T-helper 17 cell (primary cell): ENCODE data around the gene KHDC3L. TPM values are rescaled to one million over a fixed set of nuclear protein-coding genes. Genes with fewer than 3 reads are reported as not detected.
"Not testable (repeated sequence)": the region's sequence is repeated elsewhere in the genome, so short reads cannot be mapped to it uniquely, and the experiment has no call there.

Experiments used
- ATAC-seq: fragments of 150-1000 bp; cut with Tn5 transposase; 2 replicates; pipeline ENCODE4 v1.10.0; 2021; ENCODE audit warnings: mild to moderate bottlenecking, moderate library complexity
- DNase-seq, 3 donors: peaks; one replicate each; pipeline versions ENCODE4 v3.0.0 to v3.0.0-alpha.2; 2020 to 2021
- H3K9me3 ChIP-seq: one replicate; pipeline ENCODE4 v1.7.0; 2013; ENCODE audit warnings: low read length, mild to moderate bottlenecking; ENCODE audit not compliant: control insufficient read depth, poor library complexity, severe bottlenecking
- H3K27ac Mint-ChIP-seq: one replicate; pipeline ENCODE4 v1.8.0; 2022; ENCODE audit warnings: mild to moderate bottlenecking, moderate library complexity, mixed read lengths
- H3K27me3 Mint-ChIP-seq: one replicate; pipeline ENCODE4 v1.8.0; 2022; ENCODE audit warnings: mixed read lengths
- H3K36me3 Mint-ChIP-seq: one replicate; pipeline ENCODE4 v1.8.0; 2022; ENCODE audit warnings: low read depth, mixed read lengths
- H3K4me1 Mint-ChIP-seq: one replicate; pipeline ENCODE4 v1.8.0; 2022; ENCODE audit warnings: mild to moderate bottlenecking, mixed read lengths
- H3K4me3 Mint-ChIP-seq: one replicate; pipeline ENCODE4 v1.8.0; 2022; ENCODE audit warnings: mild to moderate bottlenecking, moderate library complexity, mixed read lengths
- total RNA-seq, 4 donors: library from RNA in 2 of 4; stranded (reverse) in 2 of 4; gene quantifications; one replicate each; pipeline ENCODE4 v1.2.3 and lab custom pipeline; 2022 to 2026

KHDC3L gene
- total RNA-seq, 2 donors from 2014 or later, result not detected

- H3K4me1 Mint-ChIP-seq, DNase-seq, H3K27ac Mint-ChIP-seq, ATAC-seq, H3K4me3 Mint-ChIP-seq, H3K9me3 ChIP-seq, H3K36me3 Mint-ChIP-seq, H3K27me3 Mint-ChIP-seq: not testable (repeated sequence)
Measured at GRCh38 chr6:73381531-73381930, 19.1 kb downstream of the KHDC3L start.

DNA sequence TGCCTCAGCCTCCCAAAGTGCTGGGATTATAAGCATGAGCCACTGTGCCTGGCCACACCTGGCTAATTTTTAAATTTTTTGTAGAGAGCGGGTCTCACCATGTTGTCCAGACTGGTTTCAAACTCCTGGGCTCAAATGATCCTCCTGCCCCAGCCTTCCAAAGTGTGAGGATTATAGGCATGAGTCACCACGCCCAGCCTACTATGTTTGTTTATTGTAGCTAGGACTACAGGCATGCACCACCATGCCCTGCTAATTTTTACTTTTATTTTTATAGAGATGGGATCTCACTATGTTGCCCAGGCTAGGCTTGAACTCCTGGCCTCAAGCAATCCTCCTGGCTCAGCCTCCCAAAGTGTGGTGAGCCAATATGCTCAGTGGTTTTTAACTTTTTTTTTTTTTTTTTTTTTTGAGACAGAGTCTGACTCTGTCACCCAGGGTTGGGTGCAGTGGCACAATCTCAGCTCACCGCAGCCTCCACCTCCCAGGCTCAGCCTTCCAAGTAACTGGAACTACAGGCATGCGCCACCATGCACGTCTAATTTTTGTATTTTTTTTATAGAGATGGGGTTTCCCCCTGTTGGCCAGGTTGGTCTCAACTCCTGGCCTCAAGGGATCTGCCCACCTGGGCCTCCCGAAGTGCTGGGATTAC lies 20.1 kb downstream of the KHDC3L start:
- Mint-ChIP-seq H3K36me3 (peaks cover 3% of the 10 kb centered on the region), H3K27ac (no peak overlapping the region), H3K27me3 (no peaks in the 10 kb centered on the region), H3K4me1 (no peaks in the 10 kb centered on the region), H3K4me3 (no peak overlapping the region)
- DNase-seq, result no peak
- H3K9me3 ChIP-seq, result no peaks in the 10 kb centered on the region
- no peak for ATAC-seq

DNA sequence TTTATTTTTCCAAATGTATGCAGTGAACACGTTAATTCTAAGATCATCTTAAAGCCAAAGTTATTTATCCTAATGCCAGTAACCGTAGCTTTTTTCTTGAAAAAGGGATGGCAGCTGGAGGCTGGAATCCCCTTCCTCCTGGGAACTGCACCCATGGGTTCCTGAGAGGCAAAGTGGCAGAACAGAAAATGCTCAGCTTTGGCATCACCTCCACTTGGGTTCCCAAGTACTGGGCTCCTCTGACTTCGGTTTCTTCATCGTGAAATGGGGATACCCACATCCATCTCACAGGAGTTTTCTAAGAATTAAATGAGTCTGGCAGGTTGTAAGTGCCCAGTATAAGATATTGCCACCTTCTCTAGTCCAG lies 26.0 kb downstream of the KHDC3L start:
- H3K27ac Mint-ChIP-seq, result peak overlapping the region; percentile 83
- DNase-seq (no peak), ATAC-seq (peak; percentile 29)
- peaks cover 15% of the 10 kb centered on the region for H3K4me1 Mint-ChIP-seq
- no peaks in the 10 kb centered on the region for H3K9me3 ChIP-seq
- no peaks in the 10 kb centered on the region for H3K36me3 Mint-ChIP-seq
- H3K4me3 Mint-ChIP-seq, result peak overlapping the region; percentile 87
- no peaks in the 10 kb centered on the region for H3K27me3 Mint-ChIP-seq

DNA sequence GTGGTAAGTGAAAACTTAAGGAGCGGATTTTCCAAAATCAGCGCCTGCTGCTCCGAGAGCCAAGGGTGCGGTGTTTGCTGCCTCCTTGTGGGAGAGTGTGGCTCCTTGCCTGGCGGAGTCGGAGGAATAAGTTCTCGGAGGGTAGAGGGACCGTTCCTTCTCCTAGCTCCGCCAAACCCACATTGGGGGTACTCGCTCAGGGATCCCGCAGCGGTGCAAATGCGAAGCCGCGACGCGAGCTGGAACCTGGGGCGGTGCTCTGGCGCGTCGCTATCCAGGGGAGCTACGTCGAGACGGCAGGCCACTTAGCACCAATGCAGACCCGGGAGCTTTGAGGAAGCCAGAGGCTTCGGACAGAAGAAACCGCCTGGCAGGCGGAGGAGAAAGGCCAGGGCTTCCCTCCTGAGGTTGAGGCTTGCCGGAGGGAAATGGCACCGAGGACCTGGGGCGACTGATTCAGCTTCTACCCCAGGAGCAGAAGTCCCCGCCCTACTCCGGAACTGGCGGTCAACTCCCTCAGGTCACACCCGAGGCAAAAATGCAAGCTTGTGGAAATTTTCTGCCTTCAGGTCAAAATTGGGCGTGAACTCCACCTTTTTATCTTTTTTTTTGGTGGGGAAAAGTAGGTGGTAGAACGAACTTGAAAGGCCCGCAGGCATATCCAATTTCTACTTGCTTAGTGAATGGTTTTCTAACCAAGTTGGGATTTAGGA lies 26.5 kb downstream of the KHDC3L start:
- DNase-seq (peak; percentile 13 to 41 (median 25)), ATAC-seq (peak; percentile 82)
- H3K9me3 ChIP-seq, result no peaks in the 10 kb centered on the region
- Mint-ChIP-seq H3K27me3 (no peaks in the 10 kb centered on the region), H3K36me3 (no peaks in the 10 kb centered on the region), H3K4me1 (peaks cover 15% of the 10 kb centered on the region), H3K27ac (peak overlapping the region; percentile 83), H3K4me3 (peak overlapping the region; percentile 87)

DNA sequence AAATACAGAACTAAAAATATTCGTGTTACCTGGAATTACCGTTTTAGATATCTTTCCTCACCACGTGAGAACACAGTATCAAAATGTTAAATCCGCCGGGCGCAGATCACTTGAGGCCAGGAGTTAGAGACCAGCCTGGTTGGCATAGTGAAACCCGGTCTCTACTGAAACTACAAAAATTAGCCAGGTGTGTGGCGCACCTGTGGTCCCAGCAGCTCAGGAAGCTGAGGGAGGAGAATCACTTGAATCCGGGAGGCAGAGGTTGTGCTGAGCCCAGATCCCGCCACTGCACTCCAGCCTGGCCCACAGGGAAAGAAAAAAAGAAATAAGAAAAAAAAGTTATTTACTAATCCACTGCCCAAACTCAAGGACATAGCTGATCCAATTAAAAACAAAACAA lies 27.4 kb downstream of the KHDC3L start:
- Mint-ChIP-seq H3K36me3 (no peaks in the 10 kb centered on the region), H3K4me3 (no peak overlapping the region), H3K27ac (peak overlapping the region; percentile 83), H3K27me3 (no peaks in the 10 kb centered on the region), H3K4me1 (peaks cover 15% of the 10 kb centered on the region)
- DNase-seq (no peak), ATAC-seq (no peak)
- H3K9me3 ChIP-seq, result no peaks in the 10 kb centered on the region

- H3K4me3 Mint-ChIP-seq, result no peak overlapping the region
- peak overlapping the region; percentile 86 for H3K27ac Mint-ChIP-seq
Measured at GRCh38 chr6:73391675-73392074, 29.2 kb downstream of the KHDC3L start.

GRCh38 chr6:73392188-73392587 lies 29.7 kb downstream of the KHDC3L start:
- not testable (repeated sequence) for H3K36me3 Mint-ChIP-seq, H3K9me3 ChIP-seq, ATAC-seq, H3K4me3 Mint-ChIP-seq, DNase-seq, H3K27me3 Mint-ChIP-seq
- Mint-ChIP-seq H3K4me1 (peaks cover 15% of the 10 kb centered on the region), H3K27ac (peak overlapping the region; percentile 86)

More at GRCh38 chr6:73391675-73392074, 29.2 kb downstream of the KHDC3L start:
- ATAC-seq (peak; percentile 50), DNase-seq (no peak)
- Mint-ChIP-seq H3K27me3 (no peaks in the 10 kb centered on the region), H3K4me1 (peaks cover 15% of the 10 kb centered on the region), H3K36me3 (no peaks in the 10 kb centered on the region)
- no peaks in the 10 kb centered on the region for H3K9me3 ChIP-seq

GRCh38 chr6:73393278-73393677 lies 30.8 kb downstream of the KHDC3L start:
- Mint-ChIP-seq H3K4me3 (no peak overlapping the region), H3K27ac (peak overlapping the region; percentile 86), H3K36me3 (no peaks in the 10 kb centered on the region), H3K4me1 (peaks cover 15% of the 10 kb centered on the region), H3K27me3 (no peaks in the 10 kb centered on the region)
- DNase-seq (no peak), ATAC-seq (no peak)
- H3K9me3 ChIP-seq, result no peaks in the 10 kb centered on the region

DNA sequence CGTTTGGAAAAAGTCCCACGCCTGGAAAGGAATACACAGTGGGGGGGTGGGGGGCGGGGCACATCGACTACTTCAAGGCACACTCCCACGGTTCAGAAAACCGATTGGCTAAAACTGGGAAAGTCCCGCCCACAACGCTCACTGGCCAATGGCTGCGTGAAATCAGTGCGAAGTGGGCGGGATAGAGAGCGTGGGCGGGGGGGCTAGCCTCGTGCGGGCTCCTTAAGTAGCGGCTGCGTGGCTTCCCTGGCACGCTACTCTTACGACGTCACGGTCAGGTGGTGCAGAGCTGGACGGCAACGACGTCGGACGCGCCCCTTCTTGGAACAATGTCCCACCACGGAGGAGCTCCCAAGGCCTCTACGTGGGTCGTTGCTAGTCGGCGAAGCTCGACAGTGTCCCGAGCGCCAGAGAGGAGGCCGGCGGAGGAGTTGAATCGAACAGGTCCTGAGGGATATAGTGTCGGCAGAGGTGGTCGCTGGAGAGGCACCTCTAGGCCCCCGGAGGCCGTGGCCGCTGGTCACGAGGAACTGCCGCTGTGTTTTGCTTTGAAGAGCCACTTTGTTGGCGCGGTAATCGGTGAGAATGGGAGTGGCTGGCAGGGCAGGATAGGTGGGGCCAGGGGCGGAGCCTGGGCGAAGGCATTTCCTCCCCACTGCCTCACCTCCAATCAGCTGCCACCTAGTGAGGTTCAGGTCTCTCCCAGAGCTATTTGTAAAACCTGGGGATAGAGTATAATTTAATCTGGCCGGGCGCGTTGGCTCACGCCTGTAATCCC lies 32.3 kb downstream of the KHDC3L start, which contains the start of gene DDX43:
Gene DDX43 (plus strand): TSS at position 252 of the 778 bp plus-strand sequence. CDS start 78 bp downstream, at position 330.
- DNase-seq (peak; percentile 17 to 41 (median 19)), ATAC-seq (peak; percentile 74)
- peak within 1 kb of the TSS; percentile 84 for H3K4me3 Mint-ChIP-seq
- H3K27me3 Mint-ChIP-seq, result no peaks in the 10 kb centered on the region
- H3K27ac Mint-ChIP-seq, result peak within 1 kb of the TSS; percentile 73
- no peaks in the 10 kb centered on the region for H3K36me3 Mint-ChIP-seq
- no peaks in the 10 kb centered on the region for H3K9me3 ChIP-seq
- H3K4me1 Mint-ChIP-seq, result peaks cover 12% of the 10 kb centered on the region

GRCh38 chr6:73395875-73396274 lies 33.4 kb downstream of the KHDC3L start:
- H3K27ac Mint-ChIP-seq, result no peak overlapping the region
- DNase-seq (no peak), ATAC-seq (no peak)
- peaks cover 12% of the 10 kb centered on the region for H3K4me1 Mint-ChIP-seq
- H3K27me3 Mint-ChIP-seq, result no peaks in the 10 kb centered on the region
- H3K36me3 Mint-ChIP-seq, result no peaks in the 10 kb centered on the region
- H3K9me3 ChIP-seq, result no peaks in the 10 kb centered on the region
- H3K4me3 Mint-ChIP-seq, result no peak overlapping the region

DNA sequence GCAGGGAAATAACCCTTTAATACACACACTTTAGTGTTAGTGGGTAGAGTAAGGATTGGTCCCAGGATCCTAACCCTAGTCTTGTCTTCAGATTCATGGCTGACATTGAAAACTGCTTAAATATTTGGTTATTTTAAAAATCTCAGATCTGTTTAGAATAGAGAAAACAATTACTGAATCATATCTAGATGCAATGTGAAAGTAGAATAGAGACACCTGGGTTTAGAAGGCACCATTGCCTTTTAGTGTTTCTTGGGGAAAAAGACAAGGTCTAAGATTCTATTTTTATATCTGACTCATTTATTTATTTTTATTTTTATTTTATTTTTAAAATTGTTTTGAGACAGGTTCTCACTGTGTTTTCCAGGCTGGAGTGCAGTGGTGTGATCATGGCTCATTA lies 38.2 kb downstream of the KHDC3L start:
- H3K27me3 Mint-ChIP-seq, result no peaks in the 10 kb centered on the region

DNA sequence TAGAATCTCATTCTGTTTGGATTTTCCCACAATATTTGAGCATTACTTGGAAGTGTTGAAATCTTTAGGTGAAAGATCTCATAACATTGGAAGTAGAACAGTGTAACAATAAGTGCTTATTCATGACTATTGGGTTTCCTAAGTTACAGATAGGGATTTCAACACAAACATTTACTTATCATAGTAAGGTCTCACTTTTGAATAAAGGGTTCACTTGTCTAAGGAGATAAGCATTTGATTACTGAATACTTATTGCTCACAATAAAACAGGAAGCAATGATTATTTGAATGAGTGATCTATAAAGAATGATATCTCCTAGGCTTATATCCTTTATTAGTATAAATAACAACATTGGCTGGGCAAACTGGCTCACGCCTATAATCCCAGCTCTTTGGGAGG lies 46.9 kb downstream of the KHDC3L start:
- no peaks in the 10 kb centered on the region for H3K9me3 ChIP-seq
- H3K4me1 Mint-ChIP-seq, result no peaks in the 10 kb centered on the region
- DNase-seq (no peak), ATAC-seq (no peak)
- no peaks in the 10 kb centered on the region for H3K36me3 Mint-ChIP-seq
- no peak overlapping the region for H3K4me3 Mint-ChIP-seq
- H3K27ac Mint-ChIP-seq, result no peak overlapping the region
- no peaks in the 10 kb centered on the region for H3K27me3 Mint-ChIP-seq

More for the DNA sequence above, 38.2 kb downstream of the KHDC3L start:
- no peak for ATAC-seq
- H3K4me1 Mint-ChIP-seq, result no peaks in the 10 kb centered on the region
- H3K27ac Mint-ChIP-seq, result no peak overlapping the region
- no peak overlapping the region for H3K4me3 Mint-ChIP-seq
- no peaks in the 10 kb centered on the region for H3K9me3 ChIP-seq
- no peaks in the 10 kb centered on the region for H3K36me3 Mint-ChIP-seq
- no peak for DNase-seq

GRCh38 chr6:73413102-73413501 lies 50.6 kb downstream of the KHDC3L start:
- peaks cover 4% of the 10 kb centered on the region for H3K4me1 Mint-ChIP-seq

More at GRCh38 chr6:73413102-73413501, 50.6 kb downstream of the KHDC3L start:
- Mint-ChIP-seq H3K36me3 (no peaks in the 10 kb centered on the region), H3K27ac (no peak overlapping the region), H3K27me3 (no peaks in the 10 kb centered on the region), H3K4me3 (no peak overlapping the region)
- DNase-seq (no peak), ATAC-seq (no peak)
- no peaks in the 10 kb centered on the region for H3K9me3 ChIP-seq
